Panc1 (cell line): Measurements from ENCODE around the gene RAD51AP1. TPM values are rescaled to one million over a fixed set of nuclear protein-coding genes. Genes with fewer than 3 reads are reported as not detected.

Source experiments
- ATAC-seq: fragments of 200-7000 bp; cut with Tn5 transposase; 2 replicates; pipeline ENCODE4 v1.9.1; 2020; ENCODE audit warnings: mild to moderate bottlenecking, moderate library complexity
- BruUV-seq: library from RNA; stranded (reverse); fragments of 400-500 nt; replicated peaks from 2 replicates; lab custom pipeline; 2021; lab: Mats Ljungman, UMichigan
- CTCF ChIA-PET: fragments of 300-600 bp; sonication (Branson Sonifier 250); formaldehyde crosslinking; loops from one replicate; lab custom pipeline; 2022; ENCODE audit warnings: antibody characterized with exemption; lab: Charles Lee
- POLR2A ChIA-PET: fragments of 300-600 bp; sonication (Branson Sonifier 250); formaldehyde crosslinking; loops from one replicate; lab custom pipeline; 2022; ENCODE audit warnings: antibody characterized with exemption; lab: Charles Lee
- DNase-seq: peaks from one replicate; pipeline ENCODE4 v3.0.0-alpha.2; 2010; ENCODE audit warnings: low read depth, low spot score
- H3K27ac ChIP-seq: 2 replicates; pipeline ENCODE4 v1.5.1; 2011; ENCODE audit warnings: mild to moderate bottlenecking, low read length, inconsistent platforms
- H3K27me3 ChIP-seq: fragments of 200-500 bp; sonication (Bioruptor generic); 2 replicates; pipeline ENCODE4 v1.6.0; 2014; ENCODE audit warnings: low read length, inconsistent platforms; ENCODE audit not compliant: control insufficient read depth, insufficient read depth
- H3K36me3 ChIP-seq: fragments of 200-500 bp; sonication (Bioruptor generic); 2 replicates; pipeline ENCODE4 v1.5.1; 2014; ENCODE audit warnings: inconsistent platforms, mild to moderate bottlenecking, low read length, moderate library complexity; ENCODE audit not compliant: control insufficient read depth, insufficient read depth
- H3K4me1 ChIP-seq: 2 replicates; pipeline ENCODE4 v1.5.1; 2011; ENCODE audit warnings: inconsistent platforms, mild to moderate bottlenecking, low read length, moderate library complexity; ENCODE audit not compliant: control insufficient read depth, insufficient read depth
- H3K4me3 ChIP-seq, 2 experiments: 2 replicates each; pipeline ENCODE4 v1.5.1; 2011 to 2012; ENCODE audit warnings: low read depth in 2 of 2, low read length in 2 of 2, mild to moderate bottlenecking in 2 of 2, inconsistent platforms in 1 of 2, moderate library complexity in 1 of 2
- H3K9me3 ChIP-seq: fragments of 200-500 bp; sonication (Bioruptor generic); 2 replicates; pipeline ENCODE4 v1.5.1; 2014; ENCODE audit warnings: low read depth, mild to moderate bottlenecking, inconsistent platforms, low read length, moderate library complexity; ENCODE audit not compliant: control insufficient read depth, insufficient read depth
- CTCF ChIP-seq: fragments of 450-650 bp; IDR thresholded peaks from 2 replicates; pipeline ENCODE4 v1.5.1; 2017; ENCODE audit warnings: mild to moderate bottlenecking
- POLR2AphosphoS5 ChIP-seq: IDR thresholded peaks from 2 replicates; pipeline ENCODE4 v1.6.1; 2012; ENCODE audit warnings: mild to moderate bottlenecking, low read depth, low read length, moderate library complexity
- REST ChIP-seq, 2 experiments: IDR thresholded peaks; 2 replicates each; pipeline ENCODE4 v1.6.1; 2011 to 2012; ENCODE audit warnings: low read depth in 2 of 2, control low read depth in 1 of 2, low read length in 1 of 2, mild to moderate bottlenecking in 1 of 2, moderate library complexity in 1 of 2; ENCODE audit not compliant: insufficient read depth in 1 of 2
- SIN3A ChIP-seq: IDR thresholded peaks from 2 replicates; pipeline ENCODE4 v1.6.1; 2012; ENCODE audit warnings: low read depth, mild to moderate bottlenecking, low read length, moderate library complexity, borderline replicate concordance; ENCODE audit not compliant: insufficient read depth
- TCF7L2 ChIP-seq: IDR thresholded peaks from 2 replicates; pipeline ENCODE4 v1.6.1; 2011; ENCODE audit warnings: mild to moderate bottlenecking, low read depth, low read length, inconsistent platforms
- in situ Hi-C: cut with HindIII; loops from 2 replicates; pipeline ENCODE4 v1.10.0; 2016; ENCODE audit warnings: low sequenced_read_pairs, low pct_unique_long_range_greater_than_20kb
- intact Hi-C: fragments of 100-400 bp; cut with micrococcal nuclease; formaldehyde crosslinking; loops from one replicate; pipeline ENCODE4 v1.10.0; 2022; ENCODE audit not compliant: unreplicated experiment
- total RNA-seq: library from RNA; stranded (reverse); gene quantifications from one replicate; pipeline ENCODE4 v1.2.1, GENCODE V29; 2021; ENCODE audit not compliant: unreplicated experiment

The RAD51AP1 gene
- total RNA-seq, 1 experiment from 2014 or later: 18.1 TPM

DNA sequence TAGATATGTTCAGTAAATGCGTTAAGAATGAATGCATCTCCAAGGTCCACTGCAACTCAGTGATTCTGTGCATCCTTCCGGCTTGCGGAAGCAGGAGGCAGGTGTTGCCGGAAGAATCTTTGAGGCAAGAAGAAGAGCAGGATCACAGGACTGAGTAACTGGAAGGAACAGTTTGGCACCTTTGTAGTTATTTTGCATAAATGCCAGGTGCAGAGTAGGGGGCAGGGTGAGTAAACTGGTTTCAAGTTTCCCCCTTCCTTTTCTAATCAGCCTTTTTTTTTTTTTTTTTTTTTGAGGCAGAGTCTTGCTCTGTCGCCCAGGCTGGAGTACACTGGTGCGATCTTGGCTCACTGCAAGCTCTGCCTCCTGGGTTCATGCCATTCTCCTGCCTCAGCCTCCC, 45.6 kb downstream of the RAD51AP1 start:
- intact Hi-C loops: no loop called here

GRCh38 chr12:4584896-4585295, 46.2 kb downstream of the RAD51AP1 start:
- no TSS peak for BruUV-seq
- CTCF ChIA-PET: no interaction called here
- H3K36me3 ChIP-seq: no peaks in the 10 kb centered on the region
- no peak overlapping the region for H3K4me3 ChIP-seq
- H3K4me1 ChIP-seq: no peaks in the 10 kb centered on the region
- TF ChIP-seq REST (IDR thresholded peaks at IDR 0.05; ENCODE audit: insufficient read depth in 1 of 2, low read depth in 2 of 2, low read length in 1 of 2) (no peak), POLR2AphosphoS5 (no peak), TCF7L2 (no peak), SIN3A (no peak), CTCF (no peak)
- ATAC-seq: no peak
- H3K9me3 ChIP-seq: no peaks in the 10 kb centered on the region
- in situ Hi-C loops: no loop called here
- no peaks in the 10 kb centered on the region for H3K27me3 ChIP-seq
- no peak overlapping the region for H3K27ac ChIP-seq
- intact Hi-C loops: no loop called here
- POLR2A ChIA-PET: no interaction called here
- no peak for DNase-seq

More for the DNA sequence above, 45.6 kb downstream of the RAD51AP1 start:
- ATAC-seq (no peak), DNase-seq (no peak)
- no peaks in the 10 kb centered on the region for H3K4me1 ChIP-seq
- CTCF ChIA-PET: no interaction called here
- H3K27me3 ChIP-seq: no peaks in the 10 kb centered on the region
- TF ChIP-seq SIN3A (no peak), POLR2AphosphoS5 (no peak), TCF7L2 (no peak)
- no peaks in the 10 kb centered on the region for H3K36me3 ChIP-seq
- no peaks in the 10 kb centered on the region for H3K9me3 ChIP-seq
- in situ Hi-C loops: no loop called here
- POLR2A ChIA-PET: no interaction called here
- H3K27ac ChIP-seq: no peak overlapping the region
- H3K4me3 ChIP-seq: no peak overlapping the region
- BruUV-seq: no TSS peak

GRCh38 chr12:4586500-4586899, 47.8 kb downstream of the RAD51AP1 start:
- no peak for ATAC-seq
- no TSS peak for BruUV-seq
- Histone ChIP-seq H3K27me3 (no peaks in the 10 kb centered on the region), H3K36me3 (no peaks in the 10 kb centered on the region), H3K9me3 (no peaks in the 10 kb centered on the region), H3K4me1 (no peaks in the 10 kb centered on the region), H3K27ac (no peak overlapping the region), H3K4me3 (no peak overlapping the region)
- POLR2A ChIA-PET: no interaction called here
- CTCF ChIA-PET: interaction anchor here (0.7 to 1.4 kb wide), 2 partner anchors 84 to 172 kb away, joined by 3 to 4 read pairs; no protein-coding TSS in a partner anchor
- intact Hi-C loops (no loop called here), in situ Hi-C loops (no loop called here)
- TF ChIP-seq POLR2AphosphoS5: no peak
- TF ChIP-seq REST (IDR thresholded peaks at IDR 0.05; ENCODE audit: insufficient read depth in 1 of 2, low read depth in 2 of 2, low read length in 1 of 2): no peak
- TF ChIP-seq CTCF: no peak
- TF ChIP-seq SIN3A: no peak
- no peak for TF ChIP-seq TCF7L2
- DNase-seq: no peak
